ENCODE results near the gene TIGD4.

Gene TIGD4

DNA sequence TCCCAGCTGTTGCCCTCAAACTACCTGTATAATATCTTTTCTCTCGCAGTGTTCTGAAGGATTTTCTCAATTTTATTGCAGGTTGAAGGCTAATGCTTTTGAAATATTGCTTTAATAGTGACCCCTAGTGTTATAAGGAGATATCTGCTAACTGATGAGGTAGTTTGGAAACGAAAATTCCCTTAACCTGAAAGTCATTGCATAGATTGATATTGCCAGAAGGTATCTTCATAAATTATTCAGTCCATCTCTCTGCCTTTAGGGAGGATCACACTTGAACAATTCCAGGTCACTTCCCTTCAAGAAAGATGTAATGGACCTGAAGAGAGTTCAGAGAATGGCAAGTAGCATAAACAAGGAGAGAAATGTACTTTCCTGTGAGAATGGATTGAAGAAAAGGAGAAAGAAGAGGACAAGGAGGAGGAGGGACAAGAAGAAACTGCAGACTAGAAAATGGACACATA, 44.1 kb downstream of the TIGD4 start:
- no peaks in the 10 kb centered on the region for H3K79me2 ChIP-seq (ENCODE audit: insufficient read depth, low read depth)
- peaks cover 7% of the 10 kb centered on the region for H3K4me1 ChIP-seq (ENCODE audit: low read depth, poor library complexity, severe bottlenecking)
- H4K20me1 ChIP-seq (ENCODE audit: insufficient read depth) = no peaks in the 10 kb centered on the region
- no peak overlapping the region for H2AFZ ChIP-seq (ENCODE audit: low read depth)
- H3K36me3 ChIP-seq (ENCODE audit: insufficient read depth) = no peaks in the 10 kb centered on the region
- no peak overlapping the region for H3K9ac ChIP-seq
- no peak overlapping the region for H3K4me2 ChIP-seq
- no peaks in the 10 kb centered on the region for H3K27me3 ChIP-seq (ENCODE audit: insufficient read depth, low read depth)
- TF ChIP-seq, protein P1, sequence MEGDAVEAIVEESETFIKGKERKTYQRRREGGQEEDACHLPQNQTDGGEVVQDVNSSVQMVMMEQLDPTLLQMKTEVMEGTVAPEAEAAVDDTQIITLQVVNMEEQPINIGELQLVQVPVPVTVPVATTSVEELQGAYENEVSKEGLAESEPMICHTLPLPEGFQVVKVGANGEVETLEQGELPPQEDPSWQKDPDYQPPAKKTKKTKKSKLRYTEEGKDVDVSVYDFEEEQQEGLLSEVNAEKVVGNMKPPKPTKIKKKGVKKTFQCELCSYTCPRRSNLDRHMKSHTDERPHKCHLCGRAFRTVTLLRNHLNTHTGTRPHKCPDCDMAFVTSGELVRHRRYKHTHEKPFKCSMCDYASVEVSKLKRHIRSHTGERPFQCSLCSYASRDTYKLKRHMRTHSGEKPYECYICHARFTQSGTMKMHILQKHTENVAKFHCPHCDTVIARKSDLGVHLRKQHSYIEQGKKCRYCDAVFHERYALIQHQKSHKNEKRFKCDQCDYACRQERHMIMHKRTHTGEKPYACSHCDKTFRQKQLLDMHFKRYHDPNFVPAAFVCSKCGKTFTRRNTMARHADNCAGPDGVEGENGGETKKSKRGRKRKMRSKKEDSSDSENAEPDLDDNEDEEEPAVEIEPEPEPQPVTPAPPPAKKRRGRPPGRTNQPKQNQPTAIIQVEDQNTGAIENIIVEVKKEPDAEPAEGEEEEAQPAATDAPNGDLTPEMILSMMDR (conservative IDR thresholded peaks at IDR 0.05; ENCODE audit: low read depth, low read length) = peak; percentile 64
- no peak overlapping the region for H3K27ac ChIP-seq
- no peak overlapping the region for H3K4me3 ChIP-seq (IDR thresholded peaks at IDR 0.05; ENCODE audit: insufficient read depth, low read depth, low read length)

DNA sequence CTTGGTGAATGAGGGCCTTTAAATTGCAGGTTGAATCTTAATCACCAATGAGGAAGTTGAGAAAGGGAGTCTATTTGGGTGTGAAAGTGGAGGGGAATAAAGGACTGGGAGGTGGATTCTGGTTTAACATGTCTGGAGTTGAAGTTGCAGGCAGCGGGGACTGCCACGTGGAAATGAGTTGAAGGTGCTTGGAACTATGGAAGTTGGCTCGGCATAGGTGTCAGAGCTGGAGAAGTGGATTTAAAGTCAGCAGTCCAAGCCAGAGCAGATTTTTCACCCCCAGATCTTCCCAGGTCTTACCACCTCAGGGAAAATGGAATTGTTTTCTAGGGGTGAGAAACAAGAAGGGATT, 44.9 kb downstream of the TIGD4 start:
- Histone ChIP-seq H3K4me2 (no peak overlapping the region), H2AFZ (ENCODE audit: low read depth) (no peak overlapping the region)
- TF ChIP-seq, protein P1 (conservative IDR thresholded peaks at IDR 0.05; ENCODE audit: low read depth, low read length) = no peak

DNA sequence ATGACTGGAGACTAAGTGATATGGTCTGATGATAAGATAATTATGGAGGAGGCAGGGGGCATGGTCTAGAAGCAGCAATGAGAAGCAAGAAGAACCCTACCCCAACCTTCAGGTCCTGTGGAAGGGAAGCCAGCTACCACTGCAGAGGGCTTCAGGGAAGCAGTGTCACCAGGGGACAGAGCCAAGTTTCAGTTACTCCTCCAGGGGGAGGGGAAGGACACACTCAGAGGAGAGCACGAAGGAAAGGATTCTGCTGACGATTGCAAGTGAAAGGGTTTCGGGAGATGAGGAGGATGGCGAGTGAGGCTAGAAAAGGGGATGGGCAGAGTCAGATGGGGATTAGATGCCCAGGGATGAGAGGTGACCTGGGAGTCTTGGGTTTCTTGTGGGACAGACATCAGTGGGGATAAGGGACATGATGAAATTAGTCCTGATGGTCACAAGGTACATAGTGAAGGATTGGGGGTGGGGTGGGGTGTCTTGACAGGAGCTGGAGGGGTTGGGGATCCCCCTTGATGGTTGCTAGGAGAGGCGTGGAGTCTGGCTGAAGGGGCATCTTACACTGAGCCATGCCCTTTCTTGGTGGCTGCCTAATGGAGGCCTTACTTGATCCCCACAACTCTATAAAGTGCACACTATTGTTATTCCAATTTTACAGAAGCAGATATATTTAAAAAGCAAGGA, 45.4 kb downstream of the TIGD4 start:
- Histone ChIP-seq H3K9ac (no peak overlapping the region), H2AFZ (ENCODE audit: low read depth) (no peak overlapping the region), H3K4me3 (IDR thresholded peaks at IDR 0.05; ENCODE audit: insufficient read depth, low read depth, low read length) (no peak overlapping the region), H3K79me2 (ENCODE audit: insufficient read depth, low read depth) (no peaks in the 10 kb centered on the region), H3K36me3 (ENCODE audit: insufficient read depth) (no peaks in the 10 kb centered on the region), H3K4me2 (no peak overlapping the region), H3K27me3 (ENCODE audit: insufficient read depth, low read depth) (no peaks in the 10 kb centered on the region), H3K4me1 (ENCODE audit: low read depth, poor library complexity, severe bottlenecking) (peaks cover 7% of the 10 kb centered on the region), H4K20me1 (ENCODE audit: insufficient read depth) (no peaks in the 10 kb centered on the region), H3K27ac (no peak overlapping the region)
- TF ChIP-seq, protein P1 (conservative IDR thresholded peaks at IDR 0.05; ENCODE audit: low read depth, low read length) = no peak

More for the DNA sequence above, 44.9 kb downstream of the TIGD4 start:
- Histone ChIP-seq H4K20me1 (ENCODE audit: insufficient read depth) (no peaks in the 10 kb centered on the region), H3K4me1 (ENCODE audit: low read depth, poor library complexity, severe bottlenecking) (peaks cover 7% of the 10 kb centered on the region), H3K36me3 (ENCODE audit: insufficient read depth) (no peaks in the 10 kb centered on the region), H3K4me3 (IDR thresholded peaks at IDR 0.05; ENCODE audit: insufficient read depth, low read depth, low read length) (no peak overlapping the region), H3K27ac (no peak overlapping the region), H3K27me3 (ENCODE audit: insufficient read depth, low read depth) (no peaks in the 10 kb centered on the region), H3K79me2 (ENCODE audit: insufficient read depth, low read depth) (no peaks in the 10 kb centered on the region), H3K9ac (no peak overlapping the region)

DNA sequence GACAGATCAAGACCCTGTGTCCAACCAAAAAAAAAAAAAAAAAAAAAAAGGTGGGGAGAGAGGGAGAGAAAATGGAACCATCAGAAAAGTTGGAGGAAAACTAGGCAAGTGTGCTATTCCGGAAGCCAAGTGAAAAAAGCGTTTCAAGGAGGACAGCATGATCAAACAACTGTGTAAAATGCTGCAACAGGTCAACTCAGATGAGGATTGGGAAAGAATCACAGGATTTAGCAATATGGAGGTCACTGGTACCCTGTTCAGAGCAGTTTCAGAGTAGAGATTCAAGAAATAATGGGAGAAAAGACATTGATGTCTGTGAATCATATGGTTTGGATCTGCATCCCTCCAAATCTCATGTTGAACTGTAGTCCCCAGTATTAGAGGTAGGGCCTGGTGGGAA, 47.5 kb downstream of the TIGD4 start:
- Histone ChIP-seq H3K27ac (no peak overlapping the region), H3K9ac (no peak overlapping the region), H3K36me3 (ENCODE audit: insufficient read depth) (no peaks in the 10 kb centered on the region), H2AFZ (ENCODE audit: low read depth) (no peak overlapping the region), H3K4me3 (IDR thresholded peaks at IDR 0.05; ENCODE audit: insufficient read depth, low read depth, low read length) (no peak overlapping the region), H3K79me2 (ENCODE audit: insufficient read depth, low read depth) (no peaks in the 10 kb centered on the region), H4K20me1 (ENCODE audit: insufficient read depth) (no peaks in the 10 kb centered on the region), H3K4me1 (ENCODE audit: low read depth, poor library complexity, severe bottlenecking) (peaks cover 7% of the 10 kb centered on the region), H3K4me2 (no peak overlapping the region), H3K27me3 (ENCODE audit: insufficient read depth, low read depth) (no peaks in the 10 kb centered on the region)
- TF ChIP-seq, protein P1 (conservative IDR thresholded peaks at IDR 0.05; ENCODE audit: low read depth, low read length) = no peak

All from KMS-11 (cell line).